Fibroblast of mammary gland (primary cell): ENCODE results near the gene B4GALNT3.

Source experiments
- DNase-seq: peaks from one replicate; pipeline ENCODE4 v3.0.0-alpha.2; 2010; ENCODE audit warnings: low read depth
- H3K4me3 ChIP-seq: 2 replicates; pipeline ENCODE4 v1.5.1; 2011; ENCODE audit warnings: low read depth, mild to moderate bottlenecking, low read length, moderate library complexity; ENCODE audit not compliant: control insufficient read depth
- CTCF ChIP-seq: conservative IDR thresholded peaks from 2 replicates; pipeline ENCODE4 v1.5.1; 2011; ENCODE audit warnings: low read depth, low read length, inconsistent platforms; ENCODE audit not compliant: control insufficient read depth, insufficient read depth

B4GALNT3 gene

GRCh38 chr12:552466-552865 is 92.7 kb downstream of the B4GALNT3 start:
- DNase-seq, result no peak
- no peak overlapping the region for H3K4me3 ChIP-seq
- TF ChIP-seq CTCF, result no peak

GRCh38 chr12:553216-554000 is 93.7 kb downstream of the B4GALNT3 start:
- no peak for TF ChIP-seq CTCF
- DNase-seq, result no peak
- no peak overlapping the region for H3K4me3 ChIP-seq

GRCh38 chr12:554001-554285 is 94.2 kb downstream of the B4GALNT3 start:
- no peak overlapping the region for H3K4me3 ChIP-seq
- no peak for DNase-seq
- no peak for TF ChIP-seq CTCF

- no peak for DNase-seq
- no peak overlapping the region for H3K4me3 ChIP-seq
- TF ChIP-seq CTCF, result no peak
Measured at GRCh38 chr12:556498-556897, 96.8 kb downstream of the B4GALNT3 start.

- TF ChIP-seq CTCF, result no peak
- DNase-seq, result no peak
- no peak overlapping the region for H3K4me3 ChIP-seq
Measured at GRCh38 chr12:558580-558979, 98.8 kb downstream of the B4GALNT3 start.

- TF ChIP-seq CTCF, result no peak
- no peak overlapping the region for H3K4me3 ChIP-seq
- no peak for DNase-seq
Measured at GRCh38 chr12:559208-559905, 99.6 kb downstream of the B4GALNT3 start.
